K562 (cell line): ENCODE data around the gene PCDH18. TPM values are rescaled to one million over a fixed set of nuclear protein-coding genes. Genes with fewer than 3 reads are reported as not detected.

ENCODE experiments used
- ATAC-seq: fragments of 200-7000 bp; cut with Tn5 transposase; 3 replicates; pipeline ENCODE4 v1.9.1; 2020; ENCODE audit warnings: moderate library complexity
- BruUV-seq: library from RNA; stranded (reverse); fragments of 400-500 nt; replicated peaks from 2 replicates; lab custom pipeline; 2021; lab: Mats Ljungman, UMichigan
- CTCF ChIA-PET: fragments of 300-600 bp; formaldehyde crosslinking; extraction: SDS; loops from one replicate; lab custom pipeline; 2021; ENCODE audit warnings: low intra/inter-chr PET ratio; lab: Yijun Ruan, JAX
- POLR2A ChIA-PET: fragments of 300-600, 350-650 bp; sonication (Branson Sonifier 250); formaldehyde crosslinking; extraction: SDS; loops from one replicate; lab custom pipeline; 2021; ENCODE audit warnings: antibody characterized with exemption, inconsistent platforms; lab: Yijun Ruan, JAX
- DNase-seq, 4 experiments: peaks; one replicate each; pipeline versions ENCODE4 v3.0.0 to v3.0.0-alpha.2; 2011 to 2018; ENCODE audit warnings: low spot score in 3 of 4, mixed read lengths in 3 of 4; ENCODE audit errors: extremely low read depth in 1 of 4
- FAIRE-seq: peaks from 2 replicates; lab custom pipeline; 2011; peaks lifted over from hg19 to GRCh38; lab: Jason Lieb, UNC
- H2AFZ ChIP-seq: 2 replicates; pipeline ENCODE4 v1.6.0; 2011; ENCODE audit warnings: low read depth, low read length, control low read depth, inconsistent platforms
- H3K27ac ChIP-seq: fragments of 200-600 bp; 3 replicates; pipeline ENCODE4 v1.8.0; 2011; ENCODE audit warnings: low read depth, mild to moderate bottlenecking, control low read depth, inconsistent platforms, low read length, moderate library complexity, mixed read lengths; ENCODE audit errors: extremely low read depth
- H3K27me3 ChIP-seq, 2 experiments: fragments of 300-600 bp in 1 of 2; 2 replicates in 1 of 2; 3 replicates in 1 of 2; pipeline versions ENCODE4 v1.6.0 to v1.8.0; 2011; ENCODE audit warnings: inconsistent platforms in 2 of 2, low read length in 2 of 2, mild to moderate bottlenecking in 1 of 2, mixed read lengths in 1 of 2, moderate library complexity in 1 of 2; ENCODE audit not compliant: control insufficient read depth in 2 of 2, insufficient read depth in 2 of 2
- H3K36me3 ChIP-seq: fragments of 300-600 bp; 3 replicates; pipeline ENCODE4 v1.8.0; 2011; ENCODE audit warnings: mild to moderate bottlenecking, low read length, inconsistent platforms; ENCODE audit not compliant: control insufficient read depth, insufficient read depth
- H3K4me1 ChIP-seq, 2 experiments: fragments of 200-600 bp in 1 of 2; replicated peaks in 1 of 2; 2 replicates in 1 of 2; 3 replicates in 1 of 2; pipeline versions ENCODE4 v1.5.1 to v1.8.0; 2011; ENCODE audit warnings: inconsistent platforms in 2 of 2, low read length in 2 of 2, mild to moderate bottlenecking in 1 of 2, mixed read lengths in 1 of 2, moderate library complexity in 1 of 2; ENCODE audit not compliant: control insufficient read depth in 2 of 2, insufficient read depth in 2 of 2
- H3K4me2 ChIP-seq: 2 replicates; pipeline ENCODE4 v1.6.1; 2011; ENCODE audit warnings: low read length, control low read depth, inconsistent platforms, mixed read lengths; ENCODE audit not compliant: insufficient read depth
- H3K4me3 ChIP-seq: fragments of 200-600 bp; sonication (generic), shearing (Covaris generic); 2 replicates; pipeline ENCODE4 v1.5.1; 2016; ENCODE audit warnings: control low read depth, inconsistent platforms
- H3K79me2 ChIP-seq: fragments of 200-600 bp; 3 replicates; pipeline ENCODE4 v1.8.0; 2011; ENCODE audit warnings: low read length, inconsistent platforms; ENCODE audit not compliant: control insufficient read depth, insufficient read depth
- H3K9ac ChIP-seq, 2 experiments: 2 replicates each; pipeline versions ENCODE4 v1.6.0 to v1.6.1; 2011; ENCODE audit warnings: low read depth in 2 of 2, low read length in 2 of 2, control low read depth in 1 of 2, inconsistent platforms in 1 of 2, mild to moderate bottlenecking in 1 of 2, mixed read lengths in 1 of 2; ENCODE audit not compliant: insufficient read depth in 1 of 2
- H3K9me1 ChIP-seq: one replicate; pipeline ENCODE4 v1.6.0; 2011; ENCODE audit warnings: inconsistent platforms, mild to moderate bottlenecking, low read length, moderate library complexity; ENCODE audit not compliant: control insufficient read depth, insufficient read depth
- H3K9me3 ChIP-seq: replicated peaks from 2 replicates; pipeline ENCODE4 v1.5.1; 2011; ENCODE audit warnings: low read depth, low read length, inconsistent platforms; ENCODE audit not compliant: control insufficient read depth, insufficient read depth
- H4K20me1 ChIP-seq: replicated peaks from 2 replicates; pipeline ENCODE4 v1.6.1; 2011; ENCODE audit warnings: low read length, inconsistent platforms, mixed read lengths; ENCODE audit not compliant: control insufficient read depth, insufficient read depth
- ATF6 ChIP-seq: sonication (generic); formaldehyde crosslinking; IDR thresholded peaks from 2 replicates; pipeline ENCODE4 v1.4.0; 2020; ENCODE audit warnings: mild to moderate bottlenecking, missing genetic modification reagents
- BACH1 ChIP-seq: fragments of 200-800 bp; sonication (Bioruptor generic); IDR thresholded peaks from 2 replicates; pipeline ENCODE4 v1.6.1; 2016; ENCODE audit warnings: missing genetic modification characterization, missing compliant biosample characterization
- COPS2 ChIP-seq: fragments of 450-650 bp; conservative IDR thresholded peaks from 2 replicates; pipeline ENCODE4 v1.6.1; 2016; ENCODE audit warnings: mild to moderate bottlenecking, moderate library complexity
- HOMEZ ChIP-seq: fragments of 250-450 bp; sonication (Bioruptor Pico); IDR thresholded peaks from 2 replicates; pipeline ENCODE4 v1.4.0; 2020; ENCODE audit warnings: mild to moderate bottlenecking, moderate library complexity
- MLLT1 ChIP-seq, 2 experiments: fragments of 450-650 bp; IDR thresholded peaks; 2 replicates each; pipeline ENCODE4 v1.6.1; 2016
- PHB ChIP-seq: fragments of 250-450 bp; sonication (Bioruptor Pico); IDR thresholded peaks from 2 replicates; pipeline ENCODE4 v1.5.0; 2021
- RBM17 ChIP-seq: fragments of 200-400 bp; formaldehyde crosslinking; IDR thresholded peaks from 2 replicates; pipeline ENCODE4 v1.6.1; 2017; ENCODE audit warnings: low read depth, mild to moderate bottlenecking, low read length, borderline replicate concordance
- RFX7 ChIP-seq: fragments of 250-450 bp; sonication (Bioruptor Pico); IDR thresholded peaks from 2 replicates; pipeline ENCODE4 v1.5.1; 2021; ENCODE audit warnings: mild to moderate bottlenecking
- RNF219 ChIP-seq: fragments of 250-450 bp; sonication (Bioruptor Pico); IDR thresholded peaks from 2 replicates; pipeline ENCODE4 v1.5.0; 2022; ENCODE audit warnings: mild to moderate bottlenecking
- STAT5B ChIP-seq: fragments of 250-450 bp; sonication (Bioruptor Pico); IDR thresholded peaks from 2 replicates; pipeline ENCODE4 v1.8.0; 2021; ENCODE audit warnings: mild to moderate bottlenecking, inconsistent platforms
- ZC3H8 ChIP-seq: fragments of 450-650 bp; IDR thresholded peaks from 2 replicates; pipeline ENCODE4 v1.6.1; 2017
- ZHX1 ChIP-seq: fragments of 150-350 bp; conservative IDR thresholded peaks from 2 replicates; pipeline ENCODE4 v1.6.1; 2014; ENCODE audit warnings: low read length
- ZNF23 ChIP-seq: fragments of 250-450 bp; sonication (Bioruptor Pico); IDR thresholded peaks from 2 replicates; pipeline ENCODE4 v1.4.0; 2020; ENCODE audit warnings: mild to moderate bottlenecking
- WGBS: fragments of 100-300 bp; shearing (Covaris generic); methylation state at CpG from one replicate; pipeline ENCODE4 v1.1.6; 2016; ENCODE audit warnings: low coverage, mixed read lengths; ENCODE audit not compliant: insufficient coverage; ENCODE audit errors: missing lambda C conversion rate; 5-methylcytosine and 5-hydroxymethylcytosine counted together
- in situ Hi-C: fragments of 300-500 bp; cut with MboI; formaldehyde crosslinking; loops from 4 replicates; pipeline ENCODE4 v1.15.0; 2018; ENCODE audit warnings: inconsistent platforms, mixed read lengths
- intact Hi-C: fragments of 100-400 bp; cut with micrococcal nuclease; formaldehyde crosslinking; loops from 2 replicates; pipeline ENCODE4 v1.14.2; 2022
- polyA plus RNA-seq, 8 experiments: library from polyadenylated mRNA; depleted of rRNA in 4 of 8; stranded (reverse) in 5 of 8; unstranded in 3 of 8; fragments of >200 nt; fragmentation: Nextera tagmentation in 2 of 8; fragmentation: Illumina TruSeq in 1 of 8; extraction: Ambion mirVana in 2 of 8; extraction: Trizol in 1 of 8; gene quantifications; 2 replicates each; pipeline versions ENCODE4 v1.2.1 to v1.2.3, GENCODE V29; 2011 to 2014; ENCODE audit warnings: inconsistent platforms in 1 of 8, missing spikeins in 1 of 8
- total RNA-seq, 7 experiments: library from RNA; depleted of rRNA in 6 of 7; stranded (reverse); fragments of >200 nt in 6 of 7; fragmentation: Illumina TruSeq in 2 of 7; extraction: Trizol in 2 of 7; gene quantifications; 2 replicates each; pipeline versions ENCODE4 v1.2.1 to v1.2.3, GENCODE V29; 2011 to 2021; ENCODE audit warnings: low replicate concordance in 1 of 7

The PCDH18 gene
- total and polyA plus RNA-seq, 9 of the 15 experiments (the other 6 are each of a cell fraction or from before 2014, with no cell fraction given), result 0.04 to 0.09 TPM; not detected in 7

GRCh38 chr4:137576446-137576845 is 44.2 kb upstream of the PCDH18 start:
- in situ Hi-C loops (no loop called here), intact Hi-C loops (no loop called here)
- 0% methylated on average over 1 of the region's 1 CpG for WGBS
- Histone ChIP-seq H3K27me3 (no peaks in the 10 kb centered on the region), H3K79me2 (no peaks in the 10 kb centered on the region), H3K4me2 (no peak overlapping the region), H3K27ac (no peak overlapping the region), H3K4me1 (no peaks in the 10 kb centered on the region), H3K9me3 (no peaks in the 10 kb centered on the region), H4K20me1 (no peaks in the 10 kb centered on the region), H3K9ac (no peak overlapping the region), H3K9me1 (no peaks in the 10 kb centered on the region), H2AFZ (no peak overlapping the region), H3K36me3 (no peaks in the 10 kb centered on the region), H3K4me3 (no peak overlapping the region)
- no peak for ATAC-seq
- no peak for DNase-seq
- ChIA-PET POLR2A (no interaction called here), CTCF (no interaction called here)
- no peak for FAIRE-seq
- no TSS peak for BruUV-seq
- TF ChIP-seq COPS2 (no peak), RBM17 (no peak), STAT5B (CRISPR knock-in tag) (no peak), ATF6 (no peak), PHB (CRISPR knock-in tag) (no peak), HOMEZ (CRISPR knock-in tag) (no peak), ZNF23 (no peak), RFX7 (CRISPR knock-in tag) (no peak), BACH1 (tag) (no peak), RNF219 (CRISPR knock-in tag) (no peak), ZC3H8 (no peak), MLLT1 (IDR thresholded peaks at IDR 0.05) (no peak), ZHX1 (no peak)
